ENCODE data around the gene ANOS1. TPM values are rescaled to one million over a fixed set of nuclear protein-coding genes. Genes with fewer than 3 reads are reported as not detected.

The ANOS1 gene
- total RNA-seq, 4 donors from 2014 or later: 5.0 to 27.8 (median 13.0) TPM

- no peak overlapping the region for H3K27ac ChIP-seq
- H3K27me3 ChIP-seq: no peaks in the 10 kb centered on the region
- H3K9me3 ChIP-seq: no peaks in the 10 kb centered on the region
- no peak for DNase-seq
- TF ChIP-seq CTCF (IDR thresholded peaks at IDR 0.05 in 4 of 5, conservative IDR thresholded peaks at IDR 0.05 in 1 of 5) (no peak), POLR2A (IDR thresholded peaks at IDR 0.05) (no peak)
- no peak overlapping the region for H3K4me3 ChIP-seq
- H3K36me3 ChIP-seq: no peaks in the 10 kb centered on the region
- intact Hi-C loops (cut with DNase I; ENCODE audit: low total_unique reads): no loop called here
- no peak for ATAC-seq
- in situ Hi-C loops (cut with MboI; ENCODE audit: low sequenced_read_pairs in 4 of 4): loop anchor here in 1 of 4 donors (25.0 kb wide), 1 partner anchor 956 kb away; no protein-coding TSS in a partner anchor
- no peaks in the 10 kb centered on the region for H3K4me1 ChIP-seq
Measured at GRCh38 chrX:8755813-8756212, 23.9 kb upstream of the ANOS1 start.

- H3K4me3 ChIP-seq: no peak overlapping the region
- in situ Hi-C loops (cut with MboI; ENCODE audit: low sequenced_read_pairs in 4 of 4): loop anchor here in 1 of 4 donors (25.0 kb wide), 1 partner anchor 957 kb away; no protein-coding TSS in a partner anchor
- intact Hi-C loops (cut with DNase I; ENCODE audit: low total_unique reads): no loop called here
- no peaks in the 10 kb centered on the region for H3K9me3 ChIP-seq
- no peaks in the 10 kb centered on the region for H3K4me1 ChIP-seq
- no peak for DNase-seq
- no peaks in the 10 kb centered on the region for H3K27me3 ChIP-seq
- no peaks in the 10 kb centered on the region for H3K36me3 ChIP-seq
- no peak for ATAC-seq
- TF ChIP-seq CTCF (IDR thresholded peaks at IDR 0.05 in 4 of 5, conservative IDR thresholded peaks at IDR 0.05 in 1 of 5) (no peak), POLR2A (IDR thresholded peaks at IDR 0.05) (no peak)
- H3K27ac ChIP-seq: no peak overlapping the region
Measured at GRCh38 chrX:8755116-8755515, 23.2 kb upstream of the ANOS1 start.

- Histone ChIP-seq H3K36me3 (no peaks in the 10 kb centered on the region), H3K4me3 (no peak overlapping the region), H3K27ac (no peak overlapping the region), H3K9me3 (no peaks in the 10 kb centered on the region), H3K27me3 (no peaks in the 10 kb centered on the region), H3K4me1 (no peaks in the 10 kb centered on the region)
- ATAC-seq (no peak), DNase-seq (no peak)
- in situ Hi-C loops (cut with MboI; ENCODE audit: low sequenced_read_pairs in 4 of 4): loop anchor here in 3 of 4 donors (10.0 to 25.0 kb wide), 3 partner anchors 755 to 963 kb away; no protein-coding TSS in a partner anchor
- intact Hi-C loops (cut with DNase I; ENCODE audit: low total_unique reads): loop anchor here (10.0 kb wide), 2 partner anchors 955 to 1365 kb away; no protein-coding TSS in a partner anchor
- no peak for TF ChIP-seq CTCF (IDR thresholded peaks at IDR 0.05 in 4 of 5, conservative IDR thresholded peaks at IDR 0.05 in 1 of 5)
- TF ChIP-seq POLR2A (IDR thresholded peaks at IDR 0.05): no peak
Measured at GRCh38 chrX:8749697-8750096, 17.8 kb upstream of the ANOS1 start.

- Histone ChIP-seq H3K36me3 (no peaks in the 10 kb centered on the region), H3K27me3 (no peaks in the 10 kb centered on the region), H3K4me1 (no peaks in the 10 kb centered on the region), H3K4me3 (no peak overlapping the region), H3K27ac (no peak overlapping the region), H3K9me3 (no peaks in the 10 kb centered on the region)
- TF ChIP-seq CTCF (IDR thresholded peaks at IDR 0.05 in 4 of 5, conservative IDR thresholded peaks at IDR 0.05 in 1 of 5): peak in 3 of 5 experiments; percentile 19 to 50 (median 34)
- no peak for TF ChIP-seq POLR2A (IDR thresholded peaks at IDR 0.05)
- intact Hi-C loops (cut with DNase I; ENCODE audit: low total_unique reads) (loop anchor here (10.0 kb wide), 2 partner anchors 956 to 1366 kb away; no protein-coding TSS in a partner anchor), in situ Hi-C loops (cut with MboI; ENCODE audit: low sequenced_read_pairs in 4 of 4) (loop anchor here in 3 of 4 donors (10.0 to 25.0 kb wide), 2 partner anchors 754 to 762 kb away; no protein-coding TSS in a partner anchor)
- no peak for ATAC-seq
- no peak for DNase-seq
Measured at GRCh38 chrX:8748855-8749254, 16.9 kb upstream of the ANOS1 start.
